HepG2 (cell line): Measurements from ENCODE around the gene IGFLR1. TPM values are rescaled to one million over a fixed set of nuclear protein-coding genes. Genes with fewer than 3 reads are reported as not detected.
A peak's percentile ranks its signal among the peaks of the same experiment; 100 is the strongest.

Source experiments
- HES4 ChIP-seq: sonication (generic); formaldehyde crosslinking; IDR thresholded peaks from 2 replicates; pipeline ENCODE4 v1.9.0; 2021; ENCODE audit warnings: mild to moderate bottlenecking, missing genetic modification reagents, borderline replicate concordance
- IKZF5 ChIP-seq: IDR thresholded peaks from 2 replicates; pipeline ENCODE4 v1.6.1; 2018; ENCODE audit warnings: missing genetic modification reagents, mild to moderate bottlenecking, missing compliant biosample characterization
- ISX ChIP-seq: sonication (generic); formaldehyde crosslinking; conservative IDR thresholded peaks from 2 replicates; pipeline ENCODE4 v1.5.0; 2020; ENCODE audit warnings: missing genetic modification reagents
- NFAT5 ChIP-seq: sonication (generic); formaldehyde crosslinking; IDR thresholded peaks from 2 replicates; pipeline ENCODE4 v1.4.0; 2020; ENCODE audit warnings: missing genetic modification reagents
- RFX1 ChIP-seq: fragments of 450-650 bp; IDR thresholded peaks from 2 replicates; pipeline ENCODE4 v1.6.1; 2017
- RFXANK ChIP-seq: IDR thresholded peaks from 2 replicates; pipeline ENCODE4 v1.6.1; 2016
- SATB2 ChIP-seq: sonication (generic); formaldehyde crosslinking; IDR thresholded peaks from 2 replicates; pipeline ENCODE4 v1.5.0; 2020; ENCODE audit warnings: missing genetic modification reagents
- TEAD2 ChIP-seq: sonication (generic); formaldehyde crosslinking; IDR thresholded peaks from 2 replicates; pipeline ENCODE4 v1.9.0; 2021; ENCODE audit warnings: missing genetic modification reagents
- ZNF644 ChIP-seq: IDR thresholded peaks from 2 replicates; pipeline ENCODE4 v1.6.1; 2016; ENCODE audit warnings: low read depth
- ZNF646 ChIP-seq: sonication (generic); formaldehyde crosslinking; IDR thresholded peaks from 2 replicates; pipeline ENCODE4 v1.9.0; 2021; ENCODE audit warnings: mild to moderate bottlenecking, missing genetic modification reagents
- ZNF879 ChIP-seq: sonication (generic); formaldehyde crosslinking; IDR thresholded peaks from 2 replicates; pipeline ENCODE4 v1.8.1; 2023; ENCODE audit warnings: missing genetic modification reagents
- ZSCAN5A ChIP-seq: sonication (generic); formaldehyde crosslinking; IDR thresholded peaks from 2 replicates; pipeline ENCODE4 v1.8.0; 2022; ENCODE audit warnings: mild to moderate bottlenecking, missing genetic modification reagents, borderline replicate concordance
- polyA plus RNA-seq, 8 experiments: library from polyadenylated mRNA; depleted of rRNA in 3 of 8; stranded (reverse) in 7 of 8; unstranded in 1 of 8; fragments of >200 nt; fragmentation: Illumina TruSeq in 4 of 8; extraction: Trizol in 4 of 8; gene quantifications; 2 replicates each; pipeline versions ENCODE4 v1.2.1 to v1.2.3, GENCODE V29; 2011 to 2016; ENCODE audit warnings: low read depth in 4 of 8, missing spikeins in 1 of 8, mixed read lengths in 1 of 8; ENCODE audit not compliant: insufficient read depth in 1 of 8
- total RNA-seq, 5 experiments: library from RNA; depleted of rRNA; stranded (reverse); fragments of >200 nt; fragmentation: Illumina TruSeq; extraction: Trizol; gene quantifications; 2 replicates each; pipeline ENCODE4 v1.2.3, GENCODE V29; 2016; ENCODE audit warnings: low read depth in 1 of 5

The IGFLR1 gene
- total and polyA plus RNA-seq, 2 of the 13 experiments (the other 11 are each of a cell fraction or from before 2014, with no cell fraction given), result 5.4 to 8.9 TPM

- TF ChIP-seq NFAT5 (CRISPR knock-in tag), result no peak; the same call in 1 of the 2 replicates
- TF ChIP-seq RFX1, result no peak
- TF ChIP-seq ZNF644 (CRISPR knock-in tag), result no peak
- TF ChIP-seq SATB2 (CRISPR knock-in tag), result peak; percentile 64; the same call in 1 of the 2 replicates
- TF ChIP-seq ISX (CRISPR knock-in tag), result no peak
- TF ChIP-seq RFXANK (CRISPR knock-in tag), result 0 out of 2 replicates have a peak, but pooled peaks have one; percentile 37
- 0 out of 2 replicates have a peak, but pooled peaks have one; percentile 5 for TF ChIP-seq TEAD2 (CRISPR knock-in tag)
- TF ChIP-seq IKZF5 (CRISPR knock-in tag), result no peak; the same call in 1 of the 2 replicates
- TF ChIP-seq ZNF646 (CRISPR knock-in tag), result 0 out of 2 replicates have a peak, but pooled peaks have one; percentile 9
- TF ChIP-seq ZNF879, result no peak
- peak; percentile 59; the same call in 1 of the 2 replicates for TF ChIP-seq HES4 (CRISPR knock-in tag)
- TF ChIP-seq ZSCAN5A (CRISPR knock-in tag), result 0 out of 2 replicates have a peak, but pooled peaks have one; percentile 34
These were observed 26.1 kb downstream of the IGFLR1 start (continued) for GRCh38 chr19:35715981-35716800.
